H1 (cell line): ENCODE data around the gene GLIS2. TPM values are rescaled to one million over a fixed set of nuclear protein-coding genes. Genes with fewer than 3 reads are reported as not detected.

Source experiments
- CTCF ChIA-PET: fragments of 300-600 bp; sonication (Branson Sonifier 250); formaldehyde crosslinking; loops from one replicate; lab custom pipeline; 2021; ENCODE audit not compliant: partially characterized antibody; lab: Charles Lee
- POLR2A ChIA-PET: fragments of 300-600 bp; sonication (Branson Sonifier 250); formaldehyde crosslinking; loops from one replicate; lab custom pipeline; 2021; ENCODE audit warnings: inconsistent platforms; ENCODE audit not compliant: partially characterized antibody; lab: Charles Lee
- DNase-seq, 2 experiments: peaks; one replicate each; pipeline versions ENCODE4 v3.0.0 to v3.0.0-alpha.2; 2010 to 2022; ENCODE audit warnings: low spot score in 2 of 2, low read depth in 1 of 2, mixed read lengths in 1 of 2
- FAIRE-seq: peaks from 2 replicates; lab custom pipeline; 2011; peaks lifted over from hg19 to GRCh38; lab: Jason Lieb, UNC
- H2AFZ ChIP-seq: 2 replicates; pipeline ENCODE4 v1.8.1; 2012; ENCODE audit warnings: low read length, inconsistent platforms
- H2AK5ac ChIP-seq: 2 replicates; pipeline ENCODE4 v1.6.1; 2013; ENCODE audit warnings: low read depth, low read length
- H2BK120ac ChIP-seq: replicated peaks from 2 replicates; pipeline ENCODE3; 2013; ENCODE audit warnings: low read depth, low read length, inconsistent platforms
- H2BK12ac ChIP-seq: 2 replicates; pipeline ENCODE4 v1.6.1; 2013; ENCODE audit warnings: low read depth, low read length
- H2BK15ac ChIP-seq: 2 replicates; pipeline ENCODE4 v1.6.1; 2013; ENCODE audit warnings: low read length
- H2BK20ac ChIP-seq: 2 replicates; pipeline ENCODE4 v1.6.1; 2013; ENCODE audit warnings: low read length
- H2BK5ac ChIP-seq: 2 replicates; pipeline ENCODE4 v1.6.1; 2013; ENCODE audit warnings: low read depth, low read length
- H3K14ac ChIP-seq: 2 replicates; pipeline ENCODE4 v1.6.1; 2013; ENCODE audit warnings: inconsistent platforms; ENCODE audit not compliant: insufficient read length
- H3K18ac ChIP-seq: 2 replicates; pipeline ENCODE4 v1.6.1; 2013; ENCODE audit warnings: low read length; ENCODE audit errors: extremely low read depth
- H3K23ac ChIP-seq: 2 replicates; pipeline ENCODE4 v1.6.1; 2013; ENCODE audit warnings: inconsistent platforms; ENCODE audit not compliant: insufficient read length
- H3K23me2 ChIP-seq: 2 replicates; pipeline ENCODE4 v1.6.1; 2013; ENCODE audit warnings: low read depth, low read length
- H3K27ac ChIP-seq: 2 replicates; pipeline ENCODE4 v1.6.1; 2011; ENCODE audit warnings: low read depth, low read length, inconsistent platforms
- H3K27me3 ChIP-seq, 4 experiments: replicated peaks in 1 of 4; 1 replicate in 1 of 4; 2 replicates in 3 of 4; pipeline versions ENCODE4 v1.6.1 to v1.8.1; 2011 to 2013; ENCODE audit warnings: low read length in 3 of 4, mild to moderate bottlenecking in 3 of 4, inconsistent platforms in 2 of 4, mixed read lengths in 2 of 4, moderate library complexity in 1 of 4; ENCODE audit not compliant: control insufficient read depth in 3 of 4, insufficient read depth in 3 of 4; ENCODE audit errors: extremely low read depth in 1 of 4
- H3K36me3 ChIP-seq, 4 experiments: 2 replicates each; pipeline versions ENCODE4 v1.6.1 to v1.8.1; 2011 to 2013; ENCODE audit warnings: mild to moderate bottlenecking in 4 of 4, low read length in 3 of 4, moderate library complexity in 2 of 4, control low read depth in 1 of 4, inconsistent platforms in 1 of 4; ENCODE audit not compliant: insufficient read depth in 4 of 4, control insufficient read depth in 2 of 4
- H3K4ac ChIP-seq: replicated peaks from 2 replicates; pipeline ENCODE3; 2013; ENCODE audit warnings: low read length, low read depth, mixed read lengths, inconsistent platforms; ENCODE audit not compliant: insufficient read length
- H3K4me1 ChIP-seq, 4 experiments: replicated peaks in 1 of 4; 1 replicate in 1 of 4; 2 replicates in 3 of 4; pipeline versions ENCODE4 v1.6.1 to v1.8.1; 2011 to 2013; ENCODE audit warnings: low read length in 3 of 4, inconsistent platforms in 2 of 4, mixed read lengths in 1 of 4; ENCODE audit not compliant: insufficient read depth in 4 of 4, control insufficient read depth in 3 of 4
- H3K4me2 ChIP-seq, 2 experiments: 2 replicates each; pipeline versions ENCODE4 v1.6.1 to v1.8.1; 2011 to 2013; ENCODE audit warnings: low read depth in 2 of 2, low read length in 2 of 2, control low read depth in 1 of 2, inconsistent platforms in 1 of 2, mild to moderate bottlenecking in 1 of 2; ENCODE audit not compliant: insufficient read depth in 1 of 2
- H3K4me3 ChIP-seq, 4 experiments: fragments of 200-600, 300-600 bp in 1 of 4; sonication (generic), shearing (Covaris generic), sonication (Bioruptor Twin) in 1 of 4; 2 replicates each; pipeline versions ENCODE4 v1.5.1 to v1.8.1; 2011 to 2016; ENCODE audit warnings: low read length in 4 of 4, low read depth in 3 of 4, control low read depth in 2 of 4, inconsistent platforms in 2 of 4, mild to moderate bottlenecking in 2 of 4, mixed read lengths in 1 of 4, moderate library complexity in 1 of 4; ENCODE audit not compliant: insufficient read depth in 2 of 4; ENCODE audit errors: extremely low read depth in 1 of 4
- H3K56ac ChIP-seq: replicated peaks from 2 replicates; pipeline ENCODE3; 2013; ENCODE audit warnings: low read depth, mild to moderate bottlenecking, mixed read lengths, low read length, inconsistent platforms; ENCODE audit not compliant: insufficient read length
- H3K79me1 ChIP-seq: 2 replicates; pipeline ENCODE4 v1.6.1; 2013; ENCODE audit warnings: low read depth, low read length, control low read depth
- H3K79me2 ChIP-seq, 2 experiments: 2 replicates each; pipeline versions ENCODE4 v1.6.1 to v1.8.1; 2012 to 2013; ENCODE audit warnings: low read length in 2 of 2, mild to moderate bottlenecking in 2 of 2, inconsistent platforms in 1 of 2; ENCODE audit not compliant: insufficient read depth in 2 of 2, control insufficient read depth in 1 of 2
- H3K9ac ChIP-seq, 4 experiments: replicated peaks in 1 of 4; 1 replicate in 1 of 4; 2 replicates in 3 of 4; pipeline versions ENCODE4 v1.6.1 to v1.8.1; 2011 to 2013; ENCODE audit warnings: low read depth in 3 of 4, low read length in 3 of 4, control low read depth in 2 of 4, mild to moderate bottlenecking in 2 of 4, moderate library complexity in 2 of 4, inconsistent platforms in 1 of 4; ENCODE audit errors: extremely low read depth in 1 of 4
- H3K9me3 ChIP-seq, 2 experiments: 2 replicates each; pipeline versions ENCODE4 v1.6.1 to v1.8.1; 2012 to 2013; ENCODE audit warnings: mild to moderate bottlenecking in 2 of 2, moderate library complexity in 2 of 2, control low read depth in 1 of 2, inconsistent platforms in 1 of 2, low read depth in 1 of 2, low read length in 1 of 2, mixed read lengths in 1 of 2; ENCODE audit not compliant: insufficient read depth in 2 of 2
- H4K20me1 ChIP-seq, 2 experiments: replicated peaks in 1 of 2; 2 replicates each; pipeline versions ENCODE3 to v1.8.1; 2011 to 2013; ENCODE audit warnings: inconsistent platforms in 2 of 2, low read length in 2 of 2, mild to moderate bottlenecking in 1 of 2; ENCODE audit not compliant: insufficient read depth in 2 of 2, control insufficient read depth in 1 of 2
- H4K5ac ChIP-seq: 2 replicates; pipeline ENCODE4 v1.6.1; 2013; ENCODE audit warnings: low read length, low read depth, mixed read lengths, inconsistent platforms; ENCODE audit not compliant: insufficient read length
- H4K8ac ChIP-seq: 2 replicates; pipeline ENCODE4 v1.8.0; 2013; ENCODE audit warnings: mild to moderate bottlenecking, moderate library complexity, low read length, inconsistent platforms; ENCODE audit not compliant: insufficient read depth; ENCODE audit errors: extremely low read depth
- H4K91ac ChIP-seq: replicated peaks from 2 replicates; pipeline ENCODE3; 2013; ENCODE audit warnings: low read length, mixed read lengths, inconsistent platforms; ENCODE audit not compliant: insufficient read length
- WGBS, 2 experiments: shearing (Covaris generic) in 1 of 2; methylation state at CpG; one replicate each; pipeline versions ENCODE4 v1.1.6 to v1.1.7; 2013 to 2015; ENCODE audit warnings: low lambda C conversion rate in 2 of 2, mixed read lengths in 2 of 2, inconsistent platforms in 1 of 2, low coverage in 1 of 2, missing lambda C conversion rate in 1 of 2; ENCODE audit not compliant: insufficient replicate concordance in 2 of 2, insufficient coverage in 1 of 2, insufficient read length in 1 of 2; ENCODE audit errors: extremely low coverage in 1 of 2, missing lambda C conversion rate in 1 of 2; 5-methylcytosine and 5-hydroxymethylcytosine counted together
- polyA plus RNA-seq, 7 experiments: library from polyadenylated mRNA; depleted of rRNA in 3 of 7; stranded (reverse) in 5 of 7; unstranded in 2 of 7; fragments of >200 nt in 5 of 7; fragments of 200-250 nt in 2 of 7; gene quantifications; 1 replicate in 5 of 7; 2 replicates in 1 of 7; 4 replicates in 1 of 7; pipeline versions ENCODE4 v1.2.1 to v1.2.3, GENCODE V29; 2011 to 2013; ENCODE audit warnings: missing spikeins in 2 of 7, mixed read lengths in 2 of 7
- total RNA-seq: library from RNA; stranded (reverse); fragmentation: NEBNext Ultra II Directional; extraction: Animal tissue kit (Norgen Biotek cat#: 25700); gene quantifications from 2 replicates; pipeline ENCODE4 v1.2.1, GENCODE V29; 2021

The GLIS2 gene
- total and polyA plus RNA-seq, 2 of the 8 experiments (the other 6 are each of a cell fraction or from before 2014, with no cell fraction given): 4.3 to 17.4 TPM

- Histone ChIP-seq H4K8ac (no peak overlapping the region; the same call in 1 of the 2 replicates), H3K23me2 (no peaks in the 10 kb centered on the region), H3K4me1 (no peaks in the 10 kb centered on the region; a peak in 2 of 7 replicates), H3K4me2 (no peak overlapping the region), H4K91ac (no peak overlapping the region), H3K79me1 (peaks cover under 1% of the 10 kb centered on the region), H2BK12ac (no peak overlapping the region), H2BK120ac (no peak overlapping the region), H3K14ac (no peak overlapping the region), H3K9me3 (no peaks in the 10 kb centered on the region), H4K5ac (no peak overlapping the region), H4K20me1 (peaks cover 22 to 24% of the 10 kb centered on the region in 2 experiments), H3K23ac (no peak overlapping the region), H3K36me3 (peaks cover 0 to 15% (median 9%) of the 10 kb centered on the region in 4 experiments; a peak in 4 of 8 replicates), H3K4ac (no peak overlapping the region), H3K9ac (no peak overlapping the region), H2AFZ (no peak overlapping the region), H3K27ac (no peak overlapping the region; the same call in 1 of the 2 replicates), H3K4me3 (no peak overlapping the region), H3K79me2 (peaks cover 0 to 11% of the 10 kb centered on the region in 2 experiments; a peak in 3 of 4 replicates), H2AK5ac (no peak overlapping the region), H3K56ac (no peak overlapping the region), H2BK15ac (no peak overlapping the region), H3K18ac (no peak overlapping the region), H3K27me3 (no peaks in the 10 kb centered on the region), H2BK5ac (no peak overlapping the region), H2BK20ac (no peak overlapping the region)
- 87% methylated on average over 9 of the region's 10 CpGs; no CpG with 5 or more reads in 1 of the 2 experiments for WGBS, 2 experiments
- FAIRE-seq: no peak
- no peak for DNase-seq
- ChIA-PET CTCF (interaction anchor here (0.6 to 17.1 kb wide), 21 partner anchors 10 to 181 kb away, joined by 3 to 211 read pairs (median 4); partner anchors contain the start of gene PAM16), POLR2A (interaction anchor here (0.7 to 16.2 kb wide), 16 partner anchors 9 to 73 kb away, joined by 3 to 154 read pairs (median 4); partner anchors contain the start of genes GLIS2, PAM16 and TFAP4)
These were observed 22.9 kb downstream of the GLIS2 start for GRCh38 chr16:4338712-4339299.
